NCI-H345 (cell line): Measurements from ENCODE around the gene MRPL4.
"Not testable (repeated sequence)": the region's sequence is repeated elsewhere in the genome, so short reads cannot be mapped to it uniquely, and the experiment has no call there.

ENCODE experiments used
- DNase-seq: peaks from one replicate; lab custom pipeline; 2025; lab: John Stamatoyannopoulos, UW

The MRPL4 gene

GRCh38 chr19:10230173-10230860, 21.7 kb upstream of the MRPL4 start:
- DNase-seq, result no peak

DNA sequence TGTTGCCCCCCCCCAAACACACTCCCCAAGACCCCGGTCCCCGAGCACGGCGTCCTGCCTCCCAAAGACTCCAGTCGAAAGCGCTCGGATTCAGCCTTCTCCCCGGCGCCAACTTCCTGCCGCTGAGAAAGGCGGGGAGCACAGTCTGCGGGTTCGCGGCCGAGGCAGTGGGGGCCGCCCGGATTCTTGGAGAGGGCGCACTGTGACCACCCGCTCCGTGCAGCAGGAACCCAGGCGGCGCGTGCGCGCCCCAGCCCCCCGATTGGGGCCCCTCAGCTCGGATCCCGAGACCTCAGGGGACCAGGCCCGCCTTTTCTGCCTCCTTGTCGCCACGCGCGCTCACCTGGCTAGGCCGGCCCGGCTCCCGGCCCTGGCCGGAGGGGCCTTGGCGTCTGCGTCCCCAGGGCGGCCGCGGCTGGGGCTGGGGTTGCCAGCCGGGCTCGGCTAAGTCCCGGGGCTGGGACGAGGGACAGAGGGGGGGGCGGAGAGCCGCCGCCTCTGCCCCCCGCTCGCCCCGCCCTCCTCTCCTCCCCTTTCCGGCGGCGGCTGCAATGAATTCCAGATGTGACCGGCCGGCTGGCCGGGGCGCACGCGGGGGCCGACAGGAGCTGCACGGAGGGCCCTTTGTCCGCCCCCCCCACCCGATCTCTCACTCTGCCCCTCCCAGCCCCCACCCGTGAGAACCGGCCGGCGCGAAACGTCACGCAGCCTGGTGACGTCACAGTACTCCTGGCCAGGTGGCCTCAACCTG, 21.0 kb upstream of the MRPL4 start, which contains the start of gene S1PR2:
Gene S1PR2, minus strand, starts transcription at position 471 of the 751 bp plus-strand sequence. CDS start 6,426 bp downstream, outside the sequence.
- DNase-seq, result peak; percentile 76

GRCh38 chr19:10231612-10232228, 20.3 kb upstream of the MRPL4 start:
- DNase-seq, result no peak

- DNase-seq, result no peak
These were observed 18.1 kb upstream of the MRPL4 start for GRCh38 chr19:10233946-10234345.

DNA sequence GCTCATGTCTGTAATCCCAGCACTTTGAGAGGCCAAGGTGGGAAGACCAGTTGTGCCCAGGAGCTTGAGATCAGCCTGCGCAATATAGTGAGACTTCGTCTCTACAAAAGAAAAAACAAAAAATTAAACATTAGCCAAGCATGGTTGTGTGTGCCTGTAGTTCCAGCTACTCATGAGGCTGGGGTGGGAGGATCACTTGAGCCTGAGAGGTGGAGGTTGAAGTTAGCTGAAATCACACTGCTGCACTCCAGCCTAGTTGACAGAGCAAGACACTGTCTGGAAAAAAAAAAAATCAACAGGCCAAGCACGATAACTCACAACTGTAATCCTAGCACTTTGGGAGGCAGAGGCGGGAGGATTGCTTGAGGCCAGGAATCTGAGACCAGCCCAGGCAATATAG, 17.0 kb upstream of the MRPL4 start:
- no peak for DNase-seq

GRCh38 chr19:10235409-10235808, 16.6 kb upstream of the MRPL4 start:
- not testable (repeated sequence) for DNase-seq

- peak; percentile 30 for DNase-seq
These were observed 14.3 kb upstream of the MRPL4 start for GRCh38 chr19:10237702-10238101.

DNA sequence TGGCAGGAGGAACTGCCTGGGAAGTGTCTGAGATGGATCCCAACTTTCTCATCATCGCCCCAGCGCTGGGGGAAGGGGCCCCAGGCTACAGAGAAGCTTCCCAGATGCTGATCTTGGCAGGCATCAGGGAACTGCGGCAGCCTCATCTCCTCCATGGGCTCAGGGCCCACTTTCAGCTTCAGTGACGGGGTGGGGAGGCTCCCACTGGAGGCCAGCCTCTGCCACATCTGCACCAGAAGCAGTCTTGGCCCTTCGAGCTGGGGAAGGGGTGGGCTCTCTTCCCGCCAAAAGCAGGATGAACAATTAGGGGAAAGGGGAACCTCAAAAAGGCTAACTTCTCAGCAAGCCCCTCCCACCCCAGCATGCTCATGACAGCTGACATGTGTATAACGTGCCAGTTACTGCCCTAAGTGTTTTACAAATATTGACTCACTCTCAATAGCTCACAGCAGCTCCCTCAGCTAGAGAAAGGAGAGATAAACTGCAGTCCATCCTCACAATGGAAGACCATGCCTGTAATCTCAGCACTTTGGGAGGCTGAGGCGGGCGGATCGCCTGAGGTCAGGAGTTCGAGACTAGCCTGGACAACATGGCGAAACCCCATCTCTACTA, 13.7 kb upstream of the MRPL4 start:
- peak; percentile 95 for DNase-seq

DNA sequence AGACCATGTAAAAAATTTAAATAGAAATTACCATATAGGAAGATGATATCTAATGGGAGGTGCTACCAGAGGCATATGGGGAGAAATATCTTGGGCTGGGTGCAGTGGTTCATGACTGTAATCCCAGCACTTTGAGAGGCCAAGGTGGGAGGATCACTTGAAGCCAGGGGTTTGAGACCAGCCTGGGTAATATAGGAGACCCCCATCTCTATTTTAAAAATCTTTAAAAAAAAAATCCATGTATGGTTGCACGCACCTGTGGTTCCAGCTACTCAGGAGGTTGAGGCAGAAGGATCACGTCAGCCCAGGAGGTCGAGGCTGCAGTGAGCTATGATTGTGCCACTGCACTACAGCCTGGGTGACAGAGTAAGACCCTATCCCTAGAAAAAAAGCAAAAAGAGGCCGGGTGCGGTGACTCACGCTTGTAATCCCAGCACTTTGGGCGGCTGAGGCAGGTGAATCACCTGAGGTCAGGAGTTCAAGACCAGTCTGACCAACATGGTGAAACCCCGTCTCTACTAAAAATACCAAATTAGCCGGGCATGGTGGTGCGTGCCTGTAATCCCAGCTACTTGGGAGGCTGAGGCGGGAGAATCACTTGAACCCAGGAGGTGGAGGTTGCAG, 10.1 kb upstream of the MRPL4 start:
- not testable (repeated sequence) for DNase-seq

DNA sequence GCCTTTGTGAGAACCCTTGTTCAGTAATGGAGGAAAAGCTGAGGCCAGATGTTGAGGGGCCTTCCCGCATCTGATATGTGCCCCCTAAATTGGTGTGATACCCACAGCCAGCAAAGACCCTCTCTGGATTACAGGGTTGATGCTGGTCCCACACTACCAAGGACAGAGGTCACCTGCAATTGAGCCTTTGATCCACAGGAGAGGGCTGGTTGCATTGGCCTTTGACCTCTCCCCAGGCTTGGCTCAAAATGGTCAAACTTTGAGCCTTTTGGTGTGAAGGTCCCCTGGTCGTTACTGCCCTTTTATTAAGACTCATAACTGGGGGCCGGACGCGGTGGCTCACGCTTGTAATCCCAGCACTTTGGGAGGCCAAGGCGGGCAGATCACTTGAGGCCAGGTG, 8.4 kb upstream of the MRPL4 start:
- DNase-seq, result no peak

DNA sequence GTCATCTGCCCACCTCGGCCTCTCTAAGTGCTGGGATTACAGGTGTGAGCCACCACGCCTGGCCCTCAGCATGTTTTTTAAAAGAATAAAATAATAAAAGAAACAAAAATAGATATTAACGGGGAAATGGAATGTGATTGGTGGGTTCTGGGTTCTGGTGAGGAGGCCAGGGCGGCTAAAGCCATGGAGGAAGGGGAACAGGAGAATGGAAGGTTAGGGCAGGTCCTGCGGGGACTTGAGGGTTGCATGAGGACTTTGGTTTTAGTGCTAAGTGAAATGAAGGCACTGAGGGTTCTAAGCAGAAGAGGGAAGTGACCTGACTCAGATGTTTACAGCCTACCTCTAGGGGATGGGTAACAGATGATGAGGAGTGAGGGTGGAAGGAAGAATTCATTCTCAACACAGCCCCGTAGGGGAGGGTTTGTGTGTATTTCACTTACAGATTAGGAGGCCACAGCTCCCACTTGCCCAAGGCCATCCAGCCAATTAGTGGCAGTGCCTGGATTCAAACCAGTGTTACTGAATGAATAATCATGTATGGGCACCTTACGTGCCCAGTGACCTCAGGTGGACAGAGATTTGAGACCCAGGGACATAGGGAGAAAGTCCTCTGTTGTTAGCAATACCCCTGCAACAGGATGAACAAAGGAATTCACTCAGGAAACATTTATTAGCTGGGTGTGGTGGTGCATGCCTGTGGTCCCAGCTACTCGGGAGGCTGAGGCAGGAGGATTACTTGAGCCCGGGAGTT, 6.7 kb upstream of the MRPL4 start:
- no peak for DNase-seq

DNA sequence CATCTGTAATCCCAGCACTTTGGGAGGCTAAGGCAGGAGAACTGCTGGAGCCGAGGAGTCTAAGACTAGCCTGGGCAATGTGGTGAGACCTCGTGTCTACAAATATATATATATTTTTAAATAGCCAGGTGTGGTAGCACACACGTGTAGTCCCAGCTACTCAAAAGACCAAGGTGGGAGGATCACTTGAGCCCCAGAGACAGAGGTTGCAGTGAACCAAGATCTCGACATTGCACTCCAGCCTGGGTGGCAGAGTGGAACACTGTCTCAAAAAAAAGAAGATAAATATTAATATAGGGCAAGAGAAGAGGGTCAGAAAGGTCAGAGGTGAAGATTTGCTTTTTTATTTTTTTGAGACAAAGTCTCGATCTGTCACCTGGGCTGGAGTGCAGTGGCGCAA, 5.5 kb upstream of the MRPL4 start:
- DNase-seq, result no peak

DNA sequence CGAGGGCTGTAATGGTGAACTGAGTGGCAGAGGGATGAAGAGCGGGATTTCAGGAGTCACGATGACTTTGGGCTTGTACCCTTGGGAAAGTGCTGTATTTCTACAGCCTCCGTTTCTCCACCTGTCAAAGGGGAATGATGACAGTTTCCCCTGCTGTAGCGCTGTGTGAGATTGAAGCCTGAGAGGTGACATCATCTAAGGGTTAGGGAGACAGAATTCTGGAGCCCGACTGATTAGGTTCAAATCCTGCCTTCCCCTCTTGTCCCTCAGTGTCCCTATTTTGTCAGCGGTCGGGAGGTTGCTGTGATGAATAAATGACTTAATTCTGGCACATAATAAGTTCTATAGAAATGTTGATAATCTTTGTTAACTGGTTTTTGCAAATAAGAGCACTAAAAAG, 693 bp downstream of the MRPL4 start:
- DNase-seq, result no peak

DNA sequence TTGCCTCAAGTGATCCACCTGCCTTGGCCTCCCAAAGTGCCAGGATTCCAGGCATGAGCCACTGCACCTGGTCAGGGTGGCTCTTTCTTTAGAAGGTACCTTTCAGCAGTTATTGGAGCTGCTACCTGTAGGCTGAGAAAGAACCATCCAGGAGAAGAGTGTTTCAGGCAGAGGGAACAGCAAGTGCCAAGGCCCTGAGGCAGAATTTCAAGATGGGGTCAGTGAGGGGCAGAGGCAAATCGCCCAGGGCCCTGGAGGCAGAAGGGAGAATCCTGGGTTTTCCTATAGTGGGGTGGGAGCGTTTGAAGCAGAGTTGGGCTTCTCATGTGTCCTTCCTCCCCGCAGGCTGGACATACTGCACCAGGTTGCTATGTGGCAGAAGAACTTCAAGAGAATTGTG, 2.2 kb downstream of the MRPL4 start:
- no peak for DNase-seq

DNA sequence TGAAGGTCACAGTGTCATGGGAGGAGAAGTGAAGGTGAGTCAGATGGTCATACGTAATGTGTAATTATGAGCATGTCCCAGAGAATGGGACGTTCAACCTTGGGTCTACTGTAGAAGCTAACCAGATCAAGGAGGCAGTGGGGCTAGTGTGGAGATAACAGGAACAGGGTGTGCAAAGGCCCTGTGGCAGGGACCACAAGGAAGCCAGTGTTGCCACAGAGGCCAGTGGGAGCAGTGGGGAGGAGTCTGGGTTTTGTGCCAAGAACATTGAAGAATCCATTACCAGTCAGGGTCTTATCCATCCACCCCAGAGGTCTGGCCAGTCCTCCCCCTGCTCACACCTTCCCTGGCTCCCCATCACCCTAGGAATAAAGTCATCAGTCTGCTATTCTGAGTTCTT, 3.3 kb downstream of the MRPL4 start:
- no peak for DNase-seq

- no peak for DNase-seq
These were observed 4.5 kb downstream of the MRPL4 start for GRCh38 chr19:10256551-10256950.

- DNase-seq, result no peak
These were observed 5.1 kb downstream of the MRPL4 start for GRCh38 chr19:10256970-10257615.

DNA sequence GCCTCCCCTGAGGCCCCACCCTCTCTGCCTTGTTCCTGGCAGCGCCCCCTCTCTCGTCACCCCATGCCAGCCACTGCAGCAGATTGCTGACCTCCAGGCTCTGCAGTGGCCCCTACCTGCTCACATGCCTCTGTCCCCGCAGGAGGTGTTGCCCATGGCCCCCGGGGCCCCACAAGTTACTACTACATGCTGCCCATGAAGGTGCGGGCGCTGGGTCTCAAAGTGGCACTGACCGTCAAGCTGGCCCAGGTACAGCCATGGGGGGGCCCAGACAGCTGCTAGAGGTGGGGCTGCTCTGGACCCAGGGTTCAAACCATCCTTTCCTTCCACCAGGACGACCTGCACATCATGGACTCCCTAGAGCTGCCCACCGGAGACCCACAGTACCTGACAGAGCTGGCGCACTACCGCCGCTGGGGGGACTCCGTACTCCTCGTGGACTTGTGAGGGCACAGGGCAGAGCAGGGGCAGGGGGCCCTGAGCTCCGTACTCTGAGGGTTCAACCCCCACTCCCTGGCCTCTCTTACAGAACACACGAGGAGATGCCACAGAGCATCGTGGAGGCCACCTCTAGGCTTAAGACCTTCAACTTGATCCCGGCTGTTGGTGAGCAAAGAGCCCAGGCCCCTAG, 6.2 kb downstream of the MRPL4 start:
- no peak for DNase-seq

- peak; percentile 78 for DNase-seq
These were observed 7.3 kb downstream of the MRPL4 start for GRCh38 chr19:10259162-10259905.

DNA sequence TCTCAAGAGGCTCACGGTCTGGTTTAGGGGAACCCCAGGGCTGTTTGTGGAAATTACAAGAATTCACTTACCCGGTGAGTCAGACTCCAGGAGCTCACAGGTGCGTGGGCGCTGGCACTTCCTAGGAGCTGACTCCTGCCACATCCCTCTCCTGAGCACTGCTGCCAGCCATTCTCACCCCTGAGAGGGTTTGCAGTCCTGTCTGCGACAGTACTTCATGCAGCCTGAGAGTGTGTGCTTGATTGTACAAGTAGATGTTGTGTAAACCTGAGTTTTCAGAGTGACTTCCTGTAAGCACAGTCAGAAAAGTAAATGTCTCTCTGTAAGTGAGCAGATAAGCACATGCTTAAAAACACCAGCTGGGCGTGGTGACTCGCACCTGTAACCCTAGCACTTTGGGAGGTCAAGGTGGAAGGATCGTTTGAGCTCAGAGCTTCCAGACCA, 8.1 kb downstream of the MRPL4 start:
- DNase-seq, result no peak
